ENCODE measurements around the gene RFX2.

DNA sequence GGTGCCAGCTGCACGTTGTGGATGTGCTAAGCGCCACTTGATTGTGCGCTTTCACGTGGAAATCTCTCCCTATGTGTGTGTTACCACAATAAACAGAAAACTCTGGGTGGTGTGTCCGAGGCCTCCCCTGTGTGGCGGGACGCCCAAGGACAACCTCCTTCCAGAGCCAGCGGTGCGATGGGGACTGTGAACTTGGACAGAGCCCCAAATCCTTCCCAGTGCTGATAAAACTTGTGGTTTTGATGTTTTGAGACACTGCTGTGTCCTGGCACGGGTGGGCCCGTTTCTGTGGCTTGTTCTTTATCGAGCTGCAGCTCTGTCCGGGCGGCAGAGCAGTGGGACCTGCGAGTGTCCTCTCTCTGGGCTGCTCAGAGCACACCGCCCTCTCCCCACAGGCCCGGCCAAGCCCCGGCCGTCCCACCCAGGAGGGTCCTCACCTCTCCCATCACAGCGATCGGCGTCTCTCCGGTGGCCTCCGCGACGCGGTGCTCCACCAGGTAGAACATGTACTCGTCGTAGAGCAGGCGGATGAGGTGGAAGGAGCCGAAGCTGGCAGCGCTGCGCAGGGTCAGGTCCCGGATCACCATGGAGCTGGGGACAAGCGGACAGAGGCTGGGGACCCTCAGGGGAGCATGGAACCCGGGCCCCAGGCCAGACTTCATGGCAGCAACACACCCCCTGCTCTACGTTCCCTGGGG, 113.5 kb downstream of the RFX2 start:
- TF ChIP-seq ELF4 (CRISPR knock-in tag; IDR thresholded peaks at IDR 0.05; ENCODE audit: low read depth): no peak
- TF ChIP-seq, protein P1, sequence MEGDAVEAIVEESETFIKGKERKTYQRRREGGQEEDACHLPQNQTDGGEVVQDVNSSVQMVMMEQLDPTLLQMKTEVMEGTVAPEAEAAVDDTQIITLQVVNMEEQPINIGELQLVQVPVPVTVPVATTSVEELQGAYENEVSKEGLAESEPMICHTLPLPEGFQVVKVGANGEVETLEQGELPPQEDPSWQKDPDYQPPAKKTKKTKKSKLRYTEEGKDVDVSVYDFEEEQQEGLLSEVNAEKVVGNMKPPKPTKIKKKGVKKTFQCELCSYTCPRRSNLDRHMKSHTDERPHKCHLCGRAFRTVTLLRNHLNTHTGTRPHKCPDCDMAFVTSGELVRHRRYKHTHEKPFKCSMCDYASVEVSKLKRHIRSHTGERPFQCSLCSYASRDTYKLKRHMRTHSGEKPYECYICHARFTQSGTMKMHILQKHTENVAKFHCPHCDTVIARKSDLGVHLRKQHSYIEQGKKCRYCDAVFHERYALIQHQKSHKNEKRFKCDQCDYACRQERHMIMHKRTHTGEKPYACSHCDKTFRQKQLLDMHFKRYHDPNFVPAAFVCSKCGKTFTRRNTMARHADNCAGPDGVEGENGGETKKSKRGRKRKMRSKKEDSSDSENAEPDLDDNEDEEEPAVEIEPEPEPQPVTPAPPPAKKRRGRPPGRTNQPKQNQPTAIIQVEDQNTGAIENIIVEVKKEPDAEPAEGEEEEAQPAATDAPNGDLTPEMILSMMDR (IDR thresholded peaks at IDR 0.05): no peak
- no peak for TF ChIP-seq SP1 (CRISPR knock-in tag; conservative IDR thresholded peaks at IDR 0.05)
- TF ChIP-seq ESRRA (CRISPR knock-in tag; IDR thresholded peaks at IDR 0.05; ENCODE audit: borderline replicate concordance): no peak
- TF ChIP-seq, protein P2, sequence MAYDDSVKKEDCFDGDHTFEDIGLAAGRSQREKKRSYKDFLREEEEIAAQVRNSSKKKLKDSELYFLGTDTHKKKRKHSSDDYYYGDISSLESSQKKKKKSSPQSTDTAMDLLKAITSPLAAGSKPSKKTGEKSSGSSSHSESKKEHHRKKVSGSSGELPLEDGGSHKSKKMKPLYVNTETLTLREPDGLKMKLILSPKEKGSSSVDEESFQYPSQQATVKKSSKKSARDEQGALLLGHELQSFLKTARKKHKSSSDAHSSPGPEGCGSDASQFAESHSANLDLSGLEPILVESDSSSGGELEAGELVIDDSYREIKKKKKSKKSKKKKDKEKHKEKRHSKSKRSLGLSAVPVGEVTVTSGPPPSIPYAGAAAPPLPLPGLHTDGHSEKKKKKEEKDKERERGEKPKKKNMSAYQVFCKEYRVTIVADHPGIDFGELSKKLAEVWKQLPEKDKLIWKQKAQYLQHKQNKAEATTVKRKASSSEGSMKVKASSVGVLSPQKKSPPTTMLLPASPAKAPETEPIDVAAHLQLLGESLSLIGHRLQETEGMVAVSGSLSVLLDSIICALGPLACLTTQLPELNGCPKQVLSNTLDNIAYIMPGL (CRISPR knock-in tag; IDR thresholded peaks at IDR 0.05): no peak
- TF ChIP-seq, protein P3, sequence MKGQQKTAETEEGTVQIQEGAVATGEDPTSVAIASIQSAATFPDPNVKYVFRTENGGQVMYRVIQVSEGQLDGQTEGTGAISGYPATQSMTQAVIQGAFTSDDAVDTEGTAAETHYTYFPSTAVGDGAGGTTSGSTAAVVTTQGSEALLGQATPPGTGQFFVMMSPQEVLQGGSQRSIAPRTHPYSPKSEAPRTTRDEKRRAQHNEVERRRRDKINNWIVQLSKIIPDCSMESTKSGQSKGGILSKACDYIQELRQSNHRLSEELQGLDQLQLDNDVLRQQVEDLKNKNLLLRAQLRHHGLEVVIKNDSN (CRISPR knock-in tag; IDR thresholded peaks at IDR 0.05): no peak
- TF ChIP-seq CREB1 (CRISPR knock-in tag; IDR thresholded peaks at IDR 0.05): no peak
- TF ChIP-seq ZNF121 (CRISPR knock-in tag; IDR thresholded peaks at IDR 0.05): no peak
- no peak for TF ChIP-seq FOXP1 (CRISPR knock-in tag; IDR thresholded peaks at IDR 0.05; ENCODE audit: borderline replicate concordance)
- TF ChIP-seq, protein P4, sequence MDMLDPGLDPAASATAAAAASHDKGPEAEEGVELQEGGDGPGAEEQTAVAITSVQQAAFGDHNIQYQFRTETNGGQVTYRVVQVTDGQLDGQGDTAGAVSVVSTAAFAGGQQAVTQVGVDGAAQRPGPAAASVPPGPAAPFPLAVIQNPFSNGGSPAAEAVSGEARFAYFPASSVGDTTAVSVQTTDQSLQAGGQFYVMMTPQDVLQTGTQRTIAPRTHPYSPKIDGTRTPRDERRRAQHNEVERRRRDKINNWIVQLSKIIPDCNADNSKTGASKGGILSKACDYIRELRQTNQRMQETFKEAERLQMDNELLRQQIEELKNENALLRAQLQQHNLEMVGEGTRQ (CRISPR knock-in tag; IDR thresholded peaks at IDR 0.05): no peak
- TF ChIP-seq KAT7 (CRISPR knock-in tag; IDR thresholded peaks at IDR 0.05; ENCODE audit: borderline replicate concordance): no peak
- TF ChIP-seq, protein P5, sequence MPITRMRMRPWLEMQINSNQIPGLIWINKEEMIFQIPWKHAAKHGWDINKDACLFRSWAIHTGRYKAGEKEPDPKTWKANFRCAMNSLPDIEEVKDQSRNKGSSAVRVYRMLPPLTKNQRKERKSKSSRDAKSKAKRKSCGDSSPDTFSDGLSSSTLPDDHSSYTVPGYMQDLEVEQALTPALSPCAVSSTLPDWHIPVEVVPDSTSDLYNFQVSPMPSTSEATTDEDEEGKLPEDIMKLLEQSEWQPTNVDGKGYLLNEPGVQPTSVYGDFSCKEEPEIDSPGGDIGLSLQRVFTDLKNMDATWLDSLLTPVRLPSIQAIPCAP (CRISPR knock-in tag; IDR thresholded peaks at IDR 0.05): no peak
- no peak for TF ChIP-seq ZNF219 (CRISPR knock-in tag; IDR thresholded peaks at IDR 0.05; ENCODE audit: borderline replicate concordance)

All from WTC11 (cell line).